Right lobe of liver (tissue), 6 donors: ENCODE results near the gene PNPLA5. TPM values are rescaled to one million over a fixed set of nuclear protein-coding genes. Genes with fewer than 3 reads are reported as not detected.

Experiments used
- ATAC-seq, 4 donors: fragments of 200-7000 bp; cut with Tn5 transposase; one replicate each; pipeline ENCODE4 v1.9.1; 2020; ENCODE audit warnings: mild to moderate bottlenecking in 4 of 4, moderate library complexity in 4 of 4
- DNase-seq, 3 donors: peaks; one replicate each; pipeline ENCODE4 v3.0.0-alpha.2; 2020
- H3K27ac ChIP-seq, 3 donors: fragments of 200-600 bp; one replicate each; pipeline ENCODE4 v1.8.0; 2022
- H3K27me3 ChIP-seq, 2 donors: fragments of 200-600 bp; one replicate each; pipeline ENCODE4 v1.8.0; 2022
- H3K36me3 ChIP-seq, 4 donors: fragments of 200-600 bp; sonication (generic) in 1 of 4; one replicate each; pipeline versions ENCODE4 v1.5.1 to v1.8.0; 2017 to 2022; ENCODE audit warnings: control low read depth in 1 of 4
- H3K4me1 ChIP-seq, 4 donors: fragments of 200-600 bp; sonication (generic) in 1 of 4; one replicate each; pipeline versions ENCODE4 v1.5.1 to v1.8.0; 2017 to 2022; ENCODE audit warnings: control low read depth in 1 of 4
- H3K4me3 ChIP-seq, 3 donors: fragments of 200-600 bp; one replicate each; pipeline ENCODE4 v1.8.0; 2022
- H3K9me3 ChIP-seq, 4 donors: fragments of 200-600 bp; sonication (generic) in 1 of 4; one replicate each; pipeline versions ENCODE4 v1.5.1 to v1.8.0; 2017 to 2022; ENCODE audit warnings: control low read depth in 1 of 4
- POLR2A ChIP-seq: fragments of 450-650 bp; IDR thresholded peaks from one replicate; pipeline ENCODE4 v1.6.1; 2017; ENCODE audit warnings: antibody characterized with exemption, mild to moderate bottlenecking
- WGBS: methylation state at CpG from one replicate; pipeline ENCODE4 v1.1.6; 2018; ENCODE audit warnings: low coverage, low lambda C conversion rate; ENCODE audit not compliant: insufficient coverage; ENCODE audit errors: missing lambda C conversion rate; 5-methylcytosine and 5-hydroxymethylcytosine counted together
- intact Hi-C, 2 donors: fragments of 100-400 bp; cut with DNase I; formaldehyde crosslinking; loops; one replicate each; pipeline versions ENCODE4 v1.11.2 to v1.14.1; 2022
- total RNA-seq, 6 experiments: library from RNA; depleted of rRNA in 2 of 6; stranded (reverse); fragments of >200 nt in 2 of 6; fragmentation: NEBNext Ultra II Directional in 3 of 6; extraction: Animal tissue kit (Norgen Biotek cat#: 25700) in 3 of 6; gene quantifications; one replicate each; pipeline versions ENCODE4 v1.1.0 to v1.2.4, GENCODE V29; 2016 to 2023
- TF ChIP-seq, protein P1 (sequence below), 4 donors: fragments of 200-600 bp in 3 of 4; fragments of 450-650 bp in 1 of 4; IDR thresholded peaks; one replicate each; pipeline versions ENCODE4 v1.5.1 to v1.8.0; 2016 to 2022; ENCODE audit warnings: antibody characterized with exemption in 4 of 4, mild to moderate bottlenecking in 2 of 4
- donor health status: DM: no; HTN: yes; CAD: no.
- donor health status: DM: no; HTN: no; CAD: no.
- donor health status: DM: no; HTN: no; CAD: no.
- donor health status: DM: no; HTN: yes; CAD: no.
- donor health status: DM: no; HTN: yes; CAD: no.

Gene PNPLA5
- total RNA-seq, 6 experiments from 2014 or later, result 2.8 TPM; not detected in 5

- no peaks in the 10 kb centered on the region for H3K9me3 ChIP-seq
- H3K4me1 ChIP-seq, result peaks cover 0 to 21% (median 10%) of the 10 kb centered on the region in 4 donors
- intact Hi-C loops, result no loop called here
- peak overlapping the region in 1 of 3 donors; percentile 16 for H3K4me3 ChIP-seq
- ATAC-seq (peak; percentile 55 to 72 (median 64)), DNase-seq (peak; percentile 79 to 95 (median 86))
- H3K27ac ChIP-seq, result peak overlapping the region; percentile 55 to 76 (median 65)
- TF ChIP-seq, protein P1, sequence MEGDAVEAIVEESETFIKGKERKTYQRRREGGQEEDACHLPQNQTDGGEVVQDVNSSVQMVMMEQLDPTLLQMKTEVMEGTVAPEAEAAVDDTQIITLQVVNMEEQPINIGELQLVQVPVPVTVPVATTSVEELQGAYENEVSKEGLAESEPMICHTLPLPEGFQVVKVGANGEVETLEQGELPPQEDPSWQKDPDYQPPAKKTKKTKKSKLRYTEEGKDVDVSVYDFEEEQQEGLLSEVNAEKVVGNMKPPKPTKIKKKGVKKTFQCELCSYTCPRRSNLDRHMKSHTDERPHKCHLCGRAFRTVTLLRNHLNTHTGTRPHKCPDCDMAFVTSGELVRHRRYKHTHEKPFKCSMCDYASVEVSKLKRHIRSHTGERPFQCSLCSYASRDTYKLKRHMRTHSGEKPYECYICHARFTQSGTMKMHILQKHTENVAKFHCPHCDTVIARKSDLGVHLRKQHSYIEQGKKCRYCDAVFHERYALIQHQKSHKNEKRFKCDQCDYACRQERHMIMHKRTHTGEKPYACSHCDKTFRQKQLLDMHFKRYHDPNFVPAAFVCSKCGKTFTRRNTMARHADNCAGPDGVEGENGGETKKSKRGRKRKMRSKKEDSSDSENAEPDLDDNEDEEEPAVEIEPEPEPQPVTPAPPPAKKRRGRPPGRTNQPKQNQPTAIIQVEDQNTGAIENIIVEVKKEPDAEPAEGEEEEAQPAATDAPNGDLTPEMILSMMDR (IDR thresholded peaks at IDR 0.05), result no peak
- TF ChIP-seq POLR2A, result peak; percentile 65
- WGBS, result 25% methylated on average over 16 of the region's 16 CpGs
- no peaks in the 10 kb centered on the region for H3K36me3 ChIP-seq
- no peaks in the 10 kb centered on the region for H3K27me3 ChIP-seq
Observed at GRCh38 chr22:43919106-43919973, 27.5 kb upstream of the PNPLA5 start.

DNA sequence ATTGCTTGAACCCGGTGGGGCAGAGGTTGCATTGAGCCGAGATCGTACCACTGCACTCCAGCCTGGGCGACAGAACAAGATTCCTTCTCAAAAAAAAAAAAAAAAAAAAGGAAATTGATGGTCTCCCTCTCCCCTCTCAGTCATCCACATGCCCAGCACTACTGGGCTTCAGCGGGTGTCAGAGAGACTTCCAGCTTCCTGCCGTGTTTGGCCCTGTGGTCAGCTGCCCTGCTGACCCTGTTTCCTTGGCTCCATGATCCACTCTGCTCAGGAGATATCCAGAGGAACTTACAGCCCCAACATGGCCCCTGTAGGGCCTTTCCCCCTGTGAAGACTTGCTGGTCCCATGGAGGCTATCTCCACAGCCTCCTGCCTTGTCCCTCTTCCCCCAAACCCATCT is 25.7 kb upstream of the PNPLA5 start:
- no peaks in the 10 kb centered on the region for H3K27me3 ChIP-seq
- intact Hi-C loops, result no loop called here
- H3K27ac ChIP-seq, result no peak overlapping the region
- H3K9me3 ChIP-seq, result no peaks in the 10 kb centered on the region
- ATAC-seq (no peak), DNase-seq (no peak)
- no peak for TF ChIP-seq POLR2A
- TF ChIP-seq, protein P1 (IDR thresholded peaks at IDR 0.05), result no peak
- no peak overlapping the region for H3K4me3 ChIP-seq
- no peaks in the 10 kb centered on the region for H3K36me3 ChIP-seq
- peaks cover 0 to 21% (median 7%) of the 10 kb centered on the region in 4 donors for H3K4me1 ChIP-seq
- WGBS, result 20% methylated on average over 1 of the region's 6 CpGs

DNA sequence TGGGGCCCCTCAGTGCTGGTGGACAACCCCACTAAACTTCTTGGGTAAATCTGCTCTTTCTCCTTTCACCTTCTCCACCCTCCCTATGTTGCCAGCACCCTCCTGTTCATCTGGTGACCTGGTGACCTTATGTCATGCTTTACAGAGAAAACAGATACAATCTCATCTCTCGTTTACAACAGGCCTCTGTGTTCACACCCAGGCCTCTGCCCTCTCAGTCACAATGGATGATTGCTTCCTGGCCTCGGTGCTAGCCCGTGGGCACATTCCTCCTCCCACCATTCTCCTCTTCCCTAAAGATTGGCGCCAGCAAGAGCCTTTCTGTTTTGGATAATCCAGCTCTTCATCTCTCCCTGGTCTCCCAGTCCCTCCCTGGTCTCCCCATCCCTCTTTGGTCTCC is 19.5 kb upstream of the PNPLA5 start:
- Histone ChIP-seq H3K36me3 (no peaks in the 10 kb centered on the region), H3K4me3 (no peak overlapping the region), H3K27me3 (no peaks in the 10 kb centered on the region), H3K27ac (no peak overlapping the region), H3K4me1 (no peaks in the 10 kb centered on the region), H3K9me3 (no peaks in the 10 kb centered on the region)
- 47% methylated on average over 4 of the region's 4 CpGs for WGBS
- DNase-seq (no peak), ATAC-seq (no peak)
- intact Hi-C loops, result no loop called here
- no peak for TF ChIP-seq POLR2A
- TF ChIP-seq, protein P1 (IDR thresholded peaks at IDR 0.05), result no peak

DNA sequence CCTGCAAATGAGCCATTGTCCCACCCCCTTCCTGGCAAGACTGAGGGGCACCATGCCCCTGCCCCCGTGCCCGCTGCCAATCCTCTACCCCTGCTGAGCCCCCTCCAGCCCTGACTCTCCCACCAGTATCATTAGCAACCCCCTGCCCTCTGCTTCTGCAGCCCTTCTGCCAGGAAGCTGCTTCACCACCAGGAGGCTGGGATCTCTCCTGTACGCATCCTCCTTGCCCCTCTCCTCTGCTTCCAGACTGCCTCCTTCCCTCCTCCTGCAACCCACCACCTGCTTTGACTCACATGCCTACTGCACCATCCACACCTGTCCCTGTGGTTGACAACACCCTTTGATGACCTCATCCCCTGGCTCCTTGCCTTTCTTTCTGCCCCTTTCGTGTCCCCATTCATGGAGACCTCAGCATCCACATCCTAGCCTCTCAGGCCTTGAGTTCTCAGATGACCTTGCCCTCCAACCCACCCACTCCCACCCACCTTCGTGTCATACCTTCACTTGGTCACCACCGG is 18.4 kb upstream of the PNPLA5 start:
- DNase-seq (no peak), ATAC-seq (no peak)
- Histone ChIP-seq H3K9me3 (no peaks in the 10 kb centered on the region), H3K36me3 (no peaks in the 10 kb centered on the region), H3K4me3 (no peak overlapping the region), H3K27ac (no peak overlapping the region), H3K27me3 (no peaks in the 10 kb centered on the region), H3K4me1 (no peaks in the 10 kb centered on the region)
- intact Hi-C loops, result no loop called here
- WGBS, result 36% methylated on average over 4 of the region's 6 CpGs
- TF ChIP-seq, protein P1 (IDR thresholded peaks at IDR 0.05), result no peak
- no peak for TF ChIP-seq POLR2A
